ENCODE measurements around the gene VAV2.

Gene VAV2

GRCh38 chr9:133942206-133942975 lies 49.7 kb downstream of the VAV2 start:
- DNase-seq (ENCODE audit: extremely low read depth, low read depth) = no peak
- H3K4me3 ChIP-seq (replicated peaks; ENCODE audit: low read depth, low read length) = no peak overlapping the region
- TF ChIP-seq CTCF (IDR thresholded peaks at IDR 0.05; ENCODE audit: low read depth, low read length, missing control alignments) = no peak

GRCh38 chr9:133939845-133940244 lies 52.3 kb downstream of the VAV2 start:
- no peak for DNase-seq (ENCODE audit: extremely low read depth, low read depth)
- no peak for TF ChIP-seq CTCF (IDR thresholded peaks at IDR 0.05; ENCODE audit: low read depth, low read length, missing control alignments)
- H3K4me3 ChIP-seq (replicated peaks; ENCODE audit: low read depth, low read length) = no peak overlapping the region

GRCh38 chr9:133939171-133939785 lies 52.8 kb downstream of the VAV2 start:
- no peak for TF ChIP-seq CTCF (IDR thresholded peaks at IDR 0.05; ENCODE audit: low read depth, low read length, missing control alignments)
- H3K4me3 ChIP-seq (replicated peaks; ENCODE audit: low read depth, low read length) = no peak overlapping the region
- no peak for DNase-seq (ENCODE audit: extremely low read depth, low read depth)

GRCh38 chr9:133938753-133939152 lies 53.4 kb downstream of the VAV2 start:
- no peak for DNase-seq (ENCODE audit: extremely low read depth, low read depth)
- no peak overlapping the region for H3K4me3 ChIP-seq (replicated peaks; ENCODE audit: low read depth, low read length)
- no peak for TF ChIP-seq CTCF (IDR thresholded peaks at IDR 0.05; ENCODE audit: low read depth, low read length, missing control alignments)

- no peak for DNase-seq (ENCODE audit: extremely low read depth, low read depth)
- no peak for TF ChIP-seq CTCF (IDR thresholded peaks at IDR 0.05; ENCODE audit: low read depth, low read length, missing control alignments)
- H3K4me3 ChIP-seq (replicated peaks; ENCODE audit: low read depth, low read length) = no peak overlapping the region
Measured at GRCh38 chr9:133938086-133938485, 54.0 kb downstream of the VAV2 start.

- no peak overlapping the region for H3K4me3 ChIP-seq (replicated peaks; ENCODE audit: low read depth, low read length)
- TF ChIP-seq CTCF (IDR thresholded peaks at IDR 0.05; ENCODE audit: low read depth, low read length, missing control alignments) = no peak
- no peak for DNase-seq (ENCODE audit: extremely low read depth, low read depth)
Measured at GRCh38 chr9:133937120-133937519, 55.0 kb downstream of the VAV2 start.
